ENCODE results near the gene TUB.

Gene TUB

GRCh38 chr11:8082391-8083087, 1.5 kb downstream of the TUB start:
- no peaks in the 10 kb centered on the region for H3K9me3 ChIP-seq (ENCODE audit: control insufficient read depth, low read length)
- H3K4me2 ChIP-seq (ENCODE audit: low read length) = no peak overlapping the region
- TF ChIP-seq CTCF (IDR thresholded peaks at IDR 0.05) = no peak
- H3K27me3 ChIP-seq (ENCODE audit: control insufficient read depth, insufficient read depth, low read length) = no peaks in the 10 kb centered on the region
- no peak overlapping the region for H3K4me3 ChIP-seq (ENCODE audit: low read depth, low read length)
- H3K36me3 ChIP-seq (ENCODE audit: control insufficient read depth, insufficient read depth, low read length) = no peaks in the 10 kb centered on the region
- H3K79me2 ChIP-seq = peaks cover 10% of the 10 kb centered on the region
- H3K4me1 ChIP-seq = peaks cover 3% of the 10 kb centered on the region
- H2AFZ ChIP-seq = no peak overlapping the region
- H3K9ac ChIP-seq = no peak overlapping the region
- no peak overlapping the region for H3K27ac ChIP-seq

GRCh38 chr11:8083088-8083395, 2.0 kb downstream of the TUB start:
- Histone ChIP-seq H3K4me3 (ENCODE audit: low read depth, low read length) (no peak overlapping the region), H3K36me3 (ENCODE audit: control insufficient read depth, insufficient read depth, low read length) (no peaks in the 10 kb centered on the region), H2AFZ (no peak overlapping the region), H3K9me3 (ENCODE audit: control insufficient read depth, low read length) (no peaks in the 10 kb centered on the region), H3K27me3 (ENCODE audit: control insufficient read depth, insufficient read depth, low read length) (no peaks in the 10 kb centered on the region), H3K27ac (no peak overlapping the region), H3K4me1 (peaks cover 3% of the 10 kb centered on the region), H3K9ac (no peak overlapping the region), H3K79me2 (peaks cover 10% of the 10 kb centered on the region), H3K4me2 (ENCODE audit: low read length) (no peak overlapping the region)
- no peak for TF ChIP-seq CTCF (IDR thresholded peaks at IDR 0.05)

GRCh38 chr11:8083871-8084281, 2.9 kb downstream of the TUB start:
- H3K27me3 ChIP-seq (ENCODE audit: control insufficient read depth, insufficient read depth, low read length) = no peaks in the 10 kb centered on the region
- no peaks in the 10 kb centered on the region for H3K9me3 ChIP-seq (ENCODE audit: control insufficient read depth, low read length)
- peaks cover 3% of the 10 kb centered on the region for H3K4me1 ChIP-seq
- no peak overlapping the region for H2AFZ ChIP-seq
- TF ChIP-seq CTCF (IDR thresholded peaks at IDR 0.05) = no peak
- H3K27ac ChIP-seq = no peak overlapping the region
- H3K4me3 ChIP-seq (ENCODE audit: low read depth, low read length) = no peak overlapping the region
- no peak overlapping the region for H3K9ac ChIP-seq
- H3K36me3 ChIP-seq (ENCODE audit: control insufficient read depth, insufficient read depth, low read length) = no peaks in the 10 kb centered on the region
- H3K79me2 ChIP-seq = peaks cover 10% of the 10 kb centered on the region
- no peak overlapping the region for H3K4me2 ChIP-seq (ENCODE audit: low read length)

- H3K27ac ChIP-seq = no peak overlapping the region
- H3K4me3 ChIP-seq (ENCODE audit: low read depth, low read length) = no peak overlapping the region
- no peak for TF ChIP-seq CTCF (IDR thresholded peaks at IDR 0.05)
- H3K4me1 ChIP-seq = peaks cover 3% of the 10 kb centered on the region
- no peaks in the 10 kb centered on the region for H3K36me3 ChIP-seq (ENCODE audit: control insufficient read depth, insufficient read depth, low read length)
- H3K27me3 ChIP-seq (ENCODE audit: control insufficient read depth, insufficient read depth, low read length) = no peaks in the 10 kb centered on the region
- H3K9me3 ChIP-seq (ENCODE audit: control insufficient read depth, low read length) = no peaks in the 10 kb centered on the region
- peaks cover 10% of the 10 kb centered on the region for H3K79me2 ChIP-seq
- no peak overlapping the region for H3K4me2 ChIP-seq (ENCODE audit: low read length)
- H3K9ac ChIP-seq = no peak overlapping the region
- no peak overlapping the region for H2AFZ ChIP-seq
Measured at GRCh38 chr11:8084352-8084751, 3.3 kb downstream of the TUB start.

GRCh38 chr11:8085011-8085645, 4.1 kb downstream of the TUB start:
- no peak for TF ChIP-seq CTCF (IDR thresholded peaks at IDR 0.05)

More at GRCh38 chr11:8085011-8085645, 4.1 kb downstream of the TUB start:
- no peak overlapping the region for H3K9ac ChIP-seq
- peaks cover 3% of the 10 kb centered on the region for H3K4me1 ChIP-seq
- H3K4me2 ChIP-seq (ENCODE audit: low read length) = no peak overlapping the region
- no peaks in the 10 kb centered on the region for H3K36me3 ChIP-seq (ENCODE audit: control insufficient read depth, insufficient read depth, low read length)
- H3K27me3 ChIP-seq (ENCODE audit: control insufficient read depth, insufficient read depth, low read length) = no peaks in the 10 kb centered on the region
- H3K9me3 ChIP-seq (ENCODE audit: control insufficient read depth, low read length) = no peaks in the 10 kb centered on the region
- H3K4me3 ChIP-seq (ENCODE audit: low read depth, low read length) = no peak overlapping the region
- H3K27ac ChIP-seq = no peak overlapping the region
- H3K79me2 ChIP-seq = peaks cover 10% of the 10 kb centered on the region
- H2AFZ ChIP-seq = no peak overlapping the region

Data from parathyroid adenoma (tissue), 2 donors.